HG03025 (cell line): ENCODE results near the gene EPB41.

Source experiments
- ATAC-seq: cut with Tn5 transposase; IDR thresholded peaks from one replicate; pipeline ENCODE4 v1.9.1; 2021; ENCODE audit warnings: mild to moderate bottlenecking, moderate library complexity; ENCODE audit not compliant: unreplicated experiment, low FRiP score

EPB41 gene

DNA sequence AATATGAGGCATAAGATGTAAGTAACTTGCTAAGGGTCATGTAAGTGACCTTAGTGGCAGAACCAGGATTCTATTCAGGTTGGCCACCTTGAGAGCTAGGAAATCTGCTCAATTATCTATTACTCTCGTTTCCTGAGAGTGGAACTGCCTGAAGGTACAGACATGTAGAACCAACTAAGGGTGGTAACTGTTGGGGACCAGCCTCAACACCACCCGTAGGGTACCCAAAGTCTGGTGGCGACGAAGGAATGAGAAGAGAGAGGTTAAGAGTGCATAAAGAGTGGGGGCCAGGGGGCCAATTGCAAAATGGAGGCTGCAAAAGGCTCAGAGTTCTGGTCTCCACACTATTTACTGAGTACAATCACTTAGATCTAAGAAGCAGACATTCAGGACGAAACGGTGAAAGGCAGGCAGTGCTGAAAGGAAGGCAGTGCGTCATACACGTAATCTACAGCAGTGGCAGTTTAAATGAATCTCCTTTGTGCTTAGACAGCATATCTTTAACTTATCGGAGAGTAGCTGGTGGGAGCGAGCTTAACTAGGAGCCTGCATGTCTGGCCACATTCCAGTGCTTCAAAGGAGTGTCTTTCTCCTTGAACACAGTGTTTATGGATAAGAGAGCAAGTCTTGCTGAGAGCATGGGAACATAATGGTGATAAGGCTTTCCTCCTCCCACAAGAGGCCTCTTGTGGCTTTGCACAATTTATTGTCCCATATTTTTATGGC is 242.3 kb downstream of the EPB41 start:
- no peak for ATAC-seq

DNA sequence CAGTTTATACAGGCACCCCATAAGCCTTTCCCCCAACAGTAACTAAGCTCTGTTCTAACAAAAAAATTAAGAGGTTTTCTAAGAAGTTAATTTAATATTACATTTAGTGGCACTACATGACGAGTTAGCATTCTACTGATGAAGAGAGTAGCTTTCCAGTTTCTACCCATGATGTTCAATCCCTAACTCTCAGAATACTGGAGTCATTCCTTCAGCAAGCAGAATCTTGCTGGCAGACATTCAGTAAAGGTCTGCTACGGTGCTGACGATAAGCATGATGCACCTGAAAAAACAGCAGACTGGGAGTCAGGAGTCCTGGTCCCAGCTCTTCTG is 242.9 kb downstream of the EPB41 start:
- ATAC-seq, result no peak

DNA sequence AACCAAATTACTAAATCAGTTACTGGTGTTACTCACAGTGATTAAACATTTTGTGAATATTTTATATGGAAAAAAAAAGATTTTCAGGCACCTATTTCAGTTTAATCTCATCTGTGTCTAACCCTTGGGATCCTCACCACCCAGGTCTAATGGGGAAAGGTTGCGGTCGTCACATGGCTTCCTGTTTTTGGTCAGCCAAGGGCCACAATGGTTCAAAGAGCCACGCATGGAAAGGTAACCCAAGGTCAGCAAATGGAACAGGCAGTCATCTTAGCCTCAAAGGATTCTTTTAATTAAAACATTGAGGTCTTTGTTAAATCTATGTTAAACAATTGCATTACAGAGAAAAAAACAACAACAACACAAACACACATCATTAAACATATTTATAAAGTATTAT is 245.4 kb downstream of the EPB41 start:
- no peak for ATAC-seq

DNA sequence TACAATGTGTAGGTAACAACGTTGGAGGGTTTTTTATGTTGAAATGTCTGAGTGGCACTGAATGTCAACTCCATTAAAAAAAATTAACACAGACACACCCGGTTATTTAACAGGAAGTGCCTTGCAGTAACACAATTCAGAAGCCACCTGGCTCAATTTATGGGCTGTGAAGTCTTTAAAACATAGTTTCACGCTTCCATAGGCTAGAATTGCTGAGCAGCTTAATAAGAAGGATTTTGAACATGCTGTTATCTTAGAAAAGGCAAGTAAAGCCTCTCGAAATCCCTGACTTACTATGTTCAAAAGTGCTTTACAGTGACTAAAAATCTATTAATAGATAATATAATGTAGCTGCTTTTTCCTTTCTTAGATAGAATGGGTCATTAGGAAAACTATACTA is 247.7 kb downstream of the EPB41 start:
- ATAC-seq, result no peak

DNA sequence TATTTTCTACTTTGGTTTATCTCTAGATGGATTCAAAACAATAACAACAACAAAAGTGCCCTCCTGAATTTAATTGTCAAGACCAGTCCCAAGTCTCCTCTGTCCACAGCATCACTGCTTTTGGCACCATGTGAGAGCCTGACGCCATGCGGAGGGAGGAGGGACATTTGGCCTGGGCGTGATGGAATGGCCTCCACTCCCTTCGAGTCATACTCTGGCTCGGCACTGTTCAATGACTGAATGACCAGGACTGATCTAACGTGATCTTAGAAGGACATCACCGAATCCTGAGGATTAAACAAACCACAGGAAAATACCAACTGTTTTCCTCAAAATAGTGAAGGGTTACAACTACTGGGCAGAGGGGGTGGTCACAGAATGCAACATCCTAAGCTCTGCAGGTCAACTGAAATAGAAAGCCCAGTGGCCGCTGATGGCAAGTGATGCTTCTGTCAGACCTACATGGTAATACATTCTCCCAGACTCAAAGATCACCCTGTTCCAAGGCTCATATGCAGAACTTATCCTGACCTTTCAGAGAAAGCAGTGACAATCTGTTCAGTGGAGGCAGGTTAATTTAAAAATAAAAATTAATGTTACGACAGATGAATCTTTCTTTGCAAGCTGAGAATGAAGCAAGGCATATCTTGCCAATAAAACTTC is 248.2 kb downstream of the EPB41 start:
- no peak for ATAC-seq

DNA sequence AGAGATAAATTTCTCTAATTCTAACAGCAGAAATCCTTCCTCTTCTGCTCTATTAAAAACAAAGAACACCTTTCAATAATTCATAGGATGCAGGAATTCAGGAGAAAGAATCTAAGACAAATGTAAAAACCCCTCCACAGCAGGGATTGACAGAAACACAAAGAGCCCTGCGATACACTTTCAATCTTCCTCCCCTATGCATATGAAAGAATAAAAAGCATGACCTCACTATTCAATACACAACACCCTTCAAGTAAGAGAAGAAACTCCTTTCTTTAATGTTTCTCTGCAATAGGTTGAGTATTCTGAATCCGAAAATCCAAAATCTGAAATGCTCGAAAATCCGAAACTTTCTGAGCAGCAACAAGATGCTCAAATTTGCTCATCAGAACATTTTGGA is 250.2 kb downstream of the EPB41 start:
- ATAC-seq, result no peak

DNA sequence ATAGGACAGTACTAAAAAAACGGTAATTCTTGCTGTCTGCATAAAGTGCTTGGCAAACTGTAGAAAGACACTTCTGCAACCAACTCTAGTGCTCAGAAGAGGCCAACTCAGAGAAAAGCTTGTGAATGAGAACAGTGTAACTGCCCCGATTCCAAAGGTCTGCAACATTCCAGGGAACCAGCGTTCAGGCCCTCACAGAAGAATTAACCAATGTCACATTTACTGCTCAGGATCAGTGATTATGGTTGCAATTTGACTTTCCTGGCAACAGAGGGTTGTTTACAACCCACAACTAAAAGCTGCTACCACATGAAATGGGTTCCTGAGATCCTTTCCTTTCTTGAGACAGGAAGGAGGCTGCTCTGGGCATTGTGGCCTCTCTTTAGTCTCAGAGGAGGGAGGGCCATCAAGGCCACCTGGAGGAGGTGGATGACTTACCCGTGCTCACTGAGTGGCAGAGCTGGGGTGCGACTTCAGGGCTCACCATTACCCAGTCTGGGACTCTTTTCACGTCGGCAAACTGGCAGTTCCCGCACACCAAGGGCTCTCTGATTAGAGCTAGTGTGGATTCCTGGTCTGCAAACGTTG is 252.0 kb downstream of the EPB41 start:
- ATAC-seq, result no peak

DNA sequence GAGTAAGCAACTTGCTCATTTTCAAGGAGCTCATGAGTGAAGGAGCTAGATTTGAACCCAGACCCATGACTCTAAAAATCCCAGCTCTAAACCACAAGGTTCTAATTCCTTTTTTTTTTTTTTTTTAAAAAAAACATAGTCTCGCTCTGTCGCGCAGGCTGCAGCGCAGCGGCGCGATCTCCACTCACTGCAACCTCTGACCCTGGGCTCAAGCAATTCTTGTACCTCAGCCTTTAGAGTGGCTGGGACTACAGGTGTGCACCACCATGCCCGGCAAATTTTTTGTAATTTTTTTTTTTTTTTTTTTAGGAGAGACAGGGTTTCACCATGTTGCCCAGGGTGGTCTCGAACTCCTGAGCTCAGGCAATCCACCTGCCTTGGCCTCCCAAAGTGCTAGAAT is 253.5 kb downstream of the EPB41 start:
- ATAC-seq, result no peak
